B cell (primary cell): ENCODE measurements around the gene GNAL. TPM values are rescaled to one million over a fixed set of nuclear protein-coding genes. Genes with fewer than 3 reads are reported as not detected.

Experiments
- ATAC-seq: fragments of 200-7000 bp; cut with Tn5 transposase; one replicate; pipeline ENCODE4 v1.10.0; 2021; ENCODE audit warnings: low read depth, mild to moderate bottlenecking, moderate number of reproducible peaks, moderate library complexity
- CTCF ChIA-PET: fragments of 350-600 bp; sonication (Branson Sonifier 250); formaldehyde crosslinking; loops from one replicate; lab custom pipeline; 2021; ENCODE audit warnings: antibody characterized with exemption, inconsistent platforms; lab: Charles Lee
- POLR2A ChIA-PET: fragments of 350-600 bp; sonication (Branson Sonifier 250); formaldehyde crosslinking; loops from one replicate; lab custom pipeline; 2021; ENCODE audit warnings: antibody characterized with exemption; lab: Charles Lee
- DNase-seq: peaks from one replicate; pipeline ENCODE4 v3.0.0; 2013
- H2AFZ ChIP-seq: 2 replicates; pipeline ENCODE4 v1.6.1; 2012; ENCODE audit warnings: mild to moderate bottlenecking, low read depth, low read length; ENCODE audit not compliant: insufficient read depth, poor library complexity, severe bottlenecking
- H3K27ac ChIP-seq, 2 donors: 1 replicate in 1 of 2; 2 replicates in 1 of 2; pipeline ENCODE4 v1.5.1; 2012 to 2013; ENCODE audit warnings: low read length in 2 of 2, mild to moderate bottlenecking in 2 of 2, moderate library complexity in 1 of 2
- H3K27me3 ChIP-seq, 4 experiments: fragments of 200-600 bp in 1 of 4; sonication (generic) in 1 of 4; replicated peaks in 1 of 4; 1 replicate in 2 of 4; 2 replicates in 2 of 4; pipeline versions ENCODE4 v1.6.1 to v1.7.0; 2013 to 2016; ENCODE audit warnings: low read length in 3 of 4, mild to moderate bottlenecking in 2 of 4, mixed read lengths in 1 of 4, moderate library complexity in 1 of 4; ENCODE audit not compliant: insufficient read depth in 4 of 4, control insufficient read depth in 3 of 4; ENCODE audit errors: control extremely low read depth in 1 of 4
- H3K36me3 ChIP-seq, 2 experiments: replicated peaks in 1 of 2; 1 replicate in 1 of 2; 2 replicates in 1 of 2; pipeline versions ENCODE4 v1.6.1 to v1.7.1; 2013; ENCODE audit warnings: low read length in 1 of 2; ENCODE audit not compliant: insufficient read depth in 2 of 2, control insufficient read depth in 1 of 2; ENCODE audit errors: control extremely low read depth in 1 of 2, extremely low read depth in 1 of 2
- H3K4me1 ChIP-seq, 2 donors: fragments of 200-600 bp in 1 of 2; sonication (generic) in 1 of 2; 1 replicate in 1 of 2; 2 replicates in 1 of 2; pipeline versions ENCODE4 v1.5.1 to v1.6.1; 2013 to 2017; ENCODE audit warnings: low read length in 2 of 2; ENCODE audit not compliant: control insufficient read depth in 2 of 2, insufficient read depth in 2 of 2
- H3K4me2 ChIP-seq: replicated peaks from 2 replicates; pipeline ENCODE3; 2012; ENCODE audit warnings: mild to moderate bottlenecking, low read depth, low read length; ENCODE audit not compliant: poor library complexity, severe bottlenecking
- H3K4me3 ChIP-seq, 5 experiments: fragments of 200-600 bp in 1 of 5; sonication (generic) in 1 of 5; 1 replicate in 3 of 5; 2 replicates in 2 of 5; pipeline versions ENCODE4 v1.5.1 to v1.7.0; 2011 to 2016; ENCODE audit warnings: low read length in 4 of 5, mild to moderate bottlenecking in 4 of 5, low read depth in 2 of 5, control low read depth in 1 of 5, moderate library complexity in 1 of 5; ENCODE audit not compliant: insufficient read depth in 1 of 5; ENCODE audit errors: control extremely low read depth in 1 of 5, extremely low read depth in 1 of 5
- H3K79me2 ChIP-seq: fragments of 200-600 bp; sonication (generic); one replicate; pipeline ENCODE4 v1.6.0; 2016; ENCODE audit warnings: low read length; ENCODE audit not compliant: control insufficient read depth, insufficient read depth
- H3K9ac ChIP-seq: fragments of 200-600 bp; sonication (generic); 2 replicates; pipeline ENCODE4 v1.6.1; 2017; ENCODE audit warnings: mild to moderate bottlenecking, low read length, moderate library complexity
- H3K9me3 ChIP-seq, 3 donors: one replicate each; pipeline versions ENCODE4 v1.6.1 to v1.7.1; 2013; ENCODE audit warnings: low read length in 2 of 3; ENCODE audit not compliant: control insufficient read depth in 2 of 3, insufficient read depth in 1 of 3; ENCODE audit errors: control extremely low read depth in 1 of 3
- H4K20me1 ChIP-seq: 2 replicates; pipeline ENCODE4 v1.6.0; 2012; ENCODE audit warnings: mild to moderate bottlenecking, low read length; ENCODE audit not compliant: insufficient read depth, control insufficient read depth, poor library complexity, severe bottlenecking
- H3K27ac Mint-ChIP-seq: one replicate; pipeline ENCODE4 v1.8.0; 2021; ENCODE audit warnings: mixed read lengths
- H3K27me3 Mint-ChIP-seq: one replicate; pipeline ENCODE4 v1.8.0; 2021; ENCODE audit warnings: mixed read lengths
- H3K4me1 Mint-ChIP-seq: one replicate; pipeline ENCODE4 v1.8.0; 2021; ENCODE audit warnings: mixed read lengths
- H3K4me3 Mint-ChIP-seq: one replicate; pipeline ENCODE4 v1.8.0; 2021; ENCODE audit warnings: mixed read lengths
- H3K9me3 Mint-ChIP-seq: one replicate; pipeline ENCODE4 v1.8.0; 2022; ENCODE audit warnings: mixed read lengths; ENCODE audit not compliant: insufficient read depth
- EZH2 ChIP-seq: IDR thresholded peaks from 2 replicates; pipeline ENCODE4 v1.6.1; 2012; ENCODE audit warnings: borderline replicate concordance, low read depth, mild to moderate bottlenecking, moderate library complexity, low read length; ENCODE audit not compliant: insufficient read depth, poor library complexity, severe bottlenecking
- WGBS: methylation state at CpG from one replicate; pipeline ENCODE4 v1.1.5; 2013; ENCODE audit warnings: missing lambda C conversion rate; ENCODE audit not compliant: insufficient coverage; 5-methylcytosine and 5-hydroxymethylcytosine counted together
- intact Hi-C: fragments of 100-400 bp; cut with micrococcal nuclease; formaldehyde crosslinking; loops from one replicate; pipeline ENCODE4 v1.10.0; 2022
- polyA plus RNA-seq: library from polyadenylated mRNA; depleted of rRNA; stranded (reverse); fragments of >200 nt; gene quantifications from 2 replicates; pipeline ENCODE4 v1.2.3, GENCODE V29; 2012
- total RNA-seq, 2 donors: library from RNA; stranded (reverse); fragments of 120-200 nt in 1 of 2; gene quantifications; 1 replicate in 1 of 2; 2 replicates in 1 of 2; pipeline versions ENCODE4 v1.2.3 to v1.2.4, GENCODE V29; 2013 to 2022
- TF ChIP-seq, protein P1 (sequence below): fragments of 200-600 bp; IDR thresholded peaks from one replicate; pipeline ENCODE4 v1.8.0; 2022; ENCODE audit warnings: antibody characterized with exemption, mild to moderate bottlenecking

GNAL gene
- total and polyA plus RNA-seq, 2 donors (not counting 1 experiment from before 2014, with no cell fraction given), result 0.01 to 0.12 TPM

DNA sequence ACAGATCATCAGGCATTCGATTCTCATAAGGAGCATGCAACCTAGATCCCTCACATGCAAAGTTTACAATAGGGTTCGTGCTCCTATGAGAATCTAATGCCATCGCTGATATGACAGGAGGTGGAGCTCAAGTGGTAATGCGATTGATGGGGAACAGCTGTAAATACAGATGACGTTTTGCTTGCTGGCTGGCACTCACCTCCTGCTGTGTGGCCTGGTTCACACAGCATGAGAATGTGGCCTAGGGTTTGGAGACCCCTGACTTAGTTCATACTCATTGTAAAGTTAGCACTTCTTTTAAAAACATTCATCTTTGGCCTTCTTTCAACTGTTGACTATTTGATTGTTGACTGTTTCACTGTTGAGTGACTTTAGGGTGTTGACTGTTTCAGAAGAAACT lies 153.5 kb downstream of the GNAL start:
- Histone ChIP-seq H3K4me3 (no peak overlapping the region), H3K9me3 (no peaks in the 10 kb centered on the region), H3K9ac (no peak overlapping the region), H3K36me3 (no peaks in the 10 kb centered on the region), H3K4me1 (no peaks in the 10 kb centered on the region), H3K4me2 (no peak overlapping the region), H3K79me2 (no peaks in the 10 kb centered on the region), H3K27ac (no peak overlapping the region), H3K27me3 (peaks cover 0 to 2% (median 0%) of the 10 kb centered on the region in 4 experiments), H2AFZ (no peak overlapping the region), H4K20me1 (no peaks in the 10 kb centered on the region)
- DNase-seq (no peak), ATAC-seq (no peak)
- no peak overlapping the region for H3K4me3 Mint-ChIP-seq
- H3K9me3 Mint-ChIP-seq, result no peaks in the 10 kb centered on the region
- intact Hi-C loops, result no loop called here
- ChIA-PET CTCF (no interaction called here), POLR2A (no interaction called here)
- no peak overlapping the region for H3K27ac Mint-ChIP-seq
- no peak for TF ChIP-seq EZH2
- WGBS, result 100% methylated on average over 5 of the region's 5 CpGs
- H3K27me3 Mint-ChIP-seq, result no peaks in the 10 kb centered on the region
- no peaks in the 10 kb centered on the region for H3K4me1 Mint-ChIP-seq

DNA sequence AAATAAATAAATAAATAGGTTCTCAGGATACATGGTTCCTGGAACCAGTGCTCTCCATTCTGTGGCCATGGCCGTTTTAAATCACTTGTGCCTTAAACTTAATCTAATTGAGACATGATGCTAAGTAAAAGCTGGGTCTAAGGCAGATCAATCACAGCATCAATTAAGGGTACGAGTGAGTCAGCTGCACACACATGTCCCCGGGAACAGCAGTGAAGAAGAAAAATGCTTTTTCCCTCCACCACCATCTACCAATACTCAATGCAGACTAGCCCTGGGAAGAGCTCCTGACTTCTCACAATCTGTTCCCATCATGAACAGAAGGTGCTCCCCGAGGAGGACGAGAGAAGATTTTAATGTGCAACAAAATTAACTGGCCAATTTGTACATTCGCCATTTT lies 155.4 kb downstream of the GNAL start:
- Mint-ChIP-seq H3K4me1 (no peaks in the 10 kb centered on the region), H3K27me3 (no peaks in the 10 kb centered on the region), H3K9me3 (no peaks in the 10 kb centered on the region), H3K27ac (no peak overlapping the region), H3K4me3 (no peak overlapping the region)
- H4K20me1 ChIP-seq, result no peaks in the 10 kb centered on the region
- no peak for TF ChIP-seq EZH2
- TF ChIP-seq, protein P1, sequence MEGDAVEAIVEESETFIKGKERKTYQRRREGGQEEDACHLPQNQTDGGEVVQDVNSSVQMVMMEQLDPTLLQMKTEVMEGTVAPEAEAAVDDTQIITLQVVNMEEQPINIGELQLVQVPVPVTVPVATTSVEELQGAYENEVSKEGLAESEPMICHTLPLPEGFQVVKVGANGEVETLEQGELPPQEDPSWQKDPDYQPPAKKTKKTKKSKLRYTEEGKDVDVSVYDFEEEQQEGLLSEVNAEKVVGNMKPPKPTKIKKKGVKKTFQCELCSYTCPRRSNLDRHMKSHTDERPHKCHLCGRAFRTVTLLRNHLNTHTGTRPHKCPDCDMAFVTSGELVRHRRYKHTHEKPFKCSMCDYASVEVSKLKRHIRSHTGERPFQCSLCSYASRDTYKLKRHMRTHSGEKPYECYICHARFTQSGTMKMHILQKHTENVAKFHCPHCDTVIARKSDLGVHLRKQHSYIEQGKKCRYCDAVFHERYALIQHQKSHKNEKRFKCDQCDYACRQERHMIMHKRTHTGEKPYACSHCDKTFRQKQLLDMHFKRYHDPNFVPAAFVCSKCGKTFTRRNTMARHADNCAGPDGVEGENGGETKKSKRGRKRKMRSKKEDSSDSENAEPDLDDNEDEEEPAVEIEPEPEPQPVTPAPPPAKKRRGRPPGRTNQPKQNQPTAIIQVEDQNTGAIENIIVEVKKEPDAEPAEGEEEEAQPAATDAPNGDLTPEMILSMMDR, result no peak
- H3K36me3 ChIP-seq, result no peaks in the 10 kb centered on the region
- H3K79me2 ChIP-seq, result no peaks in the 10 kb centered on the region
- peaks cover 0 to 2% (median 0%) of the 10 kb centered on the region in 4 experiments for H3K27me3 ChIP-seq
- 95% methylated on average over 3 of the region's 6 CpGs for WGBS
- H3K4me2 ChIP-seq, result no peak overlapping the region
- no peak overlapping the region for H3K27ac ChIP-seq
- ChIA-PET CTCF (no interaction called here), POLR2A (no interaction called here)
- no peaks in the 10 kb centered on the region for H3K9me3 ChIP-seq
- intact Hi-C loops, result no loop called here
- H2AFZ ChIP-seq, result no peak overlapping the region
- no peaks in the 10 kb centered on the region for H3K4me1 ChIP-seq
- ATAC-seq (no peak), DNase-seq (no peak)
- no peak overlapping the region for H3K4me3 ChIP-seq
- H3K9ac ChIP-seq, result no peak overlapping the region
